HG03378 (cell line): ENCODE data around the gene OAT.

Experiments used
- ATAC-seq: cut with Tn5 transposase; IDR thresholded peaks from one replicate; pipeline ENCODE4 v1.9.1; 2021; ENCODE audit warnings: mild to moderate bottlenecking, moderate library complexity; ENCODE audit not compliant: unreplicated experiment

The OAT gene

GRCh38 chr10:124356701-124357560 is 61.8 kb downstream of the OAT start:
- no peak for ATAC-seq

DNA sequence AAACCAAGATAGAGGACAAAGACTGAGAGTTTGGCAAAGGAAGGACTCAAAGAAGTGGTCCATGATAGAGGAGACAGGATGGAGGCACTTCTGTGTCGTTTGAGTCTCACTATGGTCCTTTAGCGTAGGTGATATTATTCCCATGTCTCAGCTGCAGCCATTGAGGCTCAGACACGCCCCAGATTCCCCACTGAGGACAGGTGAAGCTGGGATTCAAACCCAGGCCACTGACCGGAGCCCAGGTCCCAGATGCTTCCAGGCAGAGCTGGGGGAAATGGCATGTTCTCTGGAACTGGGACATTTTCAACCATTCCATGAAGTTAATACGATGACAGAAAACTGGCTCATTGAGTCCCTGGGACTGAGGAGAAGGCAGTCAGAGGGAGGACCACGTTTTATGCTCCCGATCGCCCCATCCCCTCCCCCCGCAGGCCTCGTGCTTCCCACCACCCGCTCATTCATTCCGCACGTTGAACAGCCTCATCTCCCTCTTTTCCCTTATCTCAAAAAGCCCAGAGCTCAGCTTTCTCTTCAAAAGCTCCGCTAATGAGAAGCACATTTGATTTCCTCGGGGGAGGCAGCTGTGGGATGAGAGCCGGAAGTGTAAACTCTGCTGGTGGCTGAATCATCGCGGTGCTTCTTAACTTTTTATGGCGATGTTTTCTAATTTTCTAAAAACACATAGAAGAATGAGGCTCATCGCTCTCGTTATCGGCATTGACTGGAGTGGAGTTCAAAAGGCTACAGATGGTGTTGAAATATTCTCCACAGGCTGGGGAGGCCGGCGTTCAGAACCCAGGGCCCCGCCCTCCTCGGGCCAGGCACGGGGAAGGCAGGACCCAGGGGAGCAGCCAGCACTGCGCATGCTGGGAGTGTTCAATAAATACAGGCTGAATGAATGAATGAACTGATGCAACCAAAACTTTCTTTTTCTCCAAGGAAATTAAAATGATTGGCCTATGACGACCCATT is 64.0 kb downstream of the OAT start:
- ATAC-seq, result no peak

DNA sequence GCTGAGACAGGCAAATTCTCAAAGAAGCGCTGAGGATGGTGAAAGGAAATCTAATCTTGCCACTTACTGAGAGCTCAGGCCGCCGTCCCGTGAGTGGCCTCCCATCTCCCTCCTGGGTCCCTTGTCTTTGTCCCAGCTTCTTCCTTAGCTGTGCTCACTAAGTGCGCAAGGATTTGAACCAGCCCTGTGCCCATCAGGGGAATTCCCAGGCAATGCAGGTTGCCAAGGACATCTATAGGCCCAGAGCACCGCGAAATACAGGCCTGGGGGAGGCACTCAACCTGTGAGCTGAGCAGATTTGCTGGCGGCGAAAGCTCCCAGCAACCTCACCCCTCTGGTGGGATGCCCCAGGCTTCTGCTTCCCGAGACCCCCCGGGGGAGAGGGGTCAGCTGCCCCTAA is 64.8 kb downstream of the OAT start:
- no peak for ATAC-seq

DNA sequence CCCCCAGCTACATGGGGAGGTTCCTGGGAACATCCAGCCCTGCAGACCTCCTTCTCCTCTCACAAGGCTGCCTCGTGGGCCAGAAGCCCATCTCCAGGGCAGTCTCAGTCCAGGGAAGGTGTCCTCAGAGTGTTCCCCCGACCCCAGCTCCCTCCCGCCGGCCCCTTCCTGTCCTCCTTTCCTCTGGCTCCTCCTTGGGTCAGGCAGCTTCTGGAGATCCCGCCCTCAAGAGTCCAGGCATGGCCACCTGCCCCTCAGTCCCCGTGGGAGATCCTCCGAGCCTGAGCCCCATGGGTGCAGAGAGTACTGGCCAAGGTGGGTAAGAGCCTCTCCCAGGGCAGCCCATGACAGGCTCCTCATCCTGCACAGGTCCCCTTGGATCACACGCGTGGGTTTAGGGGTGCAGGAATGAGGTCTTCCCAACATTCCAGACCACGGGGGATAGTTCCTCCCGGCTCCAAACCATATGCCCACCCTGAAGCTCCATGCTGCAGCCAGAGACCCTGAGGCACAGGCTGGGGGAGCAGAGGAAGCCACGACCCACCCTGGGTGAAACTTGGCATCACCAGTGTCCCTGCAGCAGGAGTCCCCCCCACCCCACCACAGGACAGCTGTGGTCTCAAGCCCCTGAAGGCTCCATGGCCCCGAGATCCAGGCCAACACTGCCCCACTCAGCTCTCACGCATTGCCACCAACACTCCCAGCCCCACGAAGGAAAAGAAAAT is 65.5 kb downstream of the OAT start:
- ATAC-seq, result no peak

- ATAC-seq, result no peak
Measured at GRCh38 chr10:124351481-124352220, 67.1 kb downstream of the OAT start.

DNA sequence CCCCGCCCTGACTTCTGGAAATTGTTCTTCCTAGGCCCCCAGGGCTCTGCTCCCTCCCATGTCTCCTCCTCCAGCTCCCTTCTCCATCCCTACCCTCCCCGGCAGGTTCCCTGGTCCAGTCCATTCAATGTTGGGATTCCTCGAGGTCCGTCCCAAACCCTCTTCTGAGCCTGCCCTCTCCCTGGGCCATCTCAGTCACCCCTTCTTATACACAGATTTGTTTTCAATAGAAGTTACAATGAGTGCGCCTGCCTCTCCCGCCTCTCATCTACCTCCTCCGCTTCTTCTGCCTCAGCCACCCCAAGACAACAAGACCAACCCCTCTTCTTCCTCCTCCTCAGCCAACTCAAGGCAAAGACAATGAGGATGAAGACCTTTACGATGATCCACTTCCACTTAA is 67.9 kb downstream of the OAT start:
- ATAC-seq, result no peak

- no peak for ATAC-seq
Measured at GRCh38 chr10:124349996-124350280, 68.8 kb downstream of the OAT start.

DNA sequence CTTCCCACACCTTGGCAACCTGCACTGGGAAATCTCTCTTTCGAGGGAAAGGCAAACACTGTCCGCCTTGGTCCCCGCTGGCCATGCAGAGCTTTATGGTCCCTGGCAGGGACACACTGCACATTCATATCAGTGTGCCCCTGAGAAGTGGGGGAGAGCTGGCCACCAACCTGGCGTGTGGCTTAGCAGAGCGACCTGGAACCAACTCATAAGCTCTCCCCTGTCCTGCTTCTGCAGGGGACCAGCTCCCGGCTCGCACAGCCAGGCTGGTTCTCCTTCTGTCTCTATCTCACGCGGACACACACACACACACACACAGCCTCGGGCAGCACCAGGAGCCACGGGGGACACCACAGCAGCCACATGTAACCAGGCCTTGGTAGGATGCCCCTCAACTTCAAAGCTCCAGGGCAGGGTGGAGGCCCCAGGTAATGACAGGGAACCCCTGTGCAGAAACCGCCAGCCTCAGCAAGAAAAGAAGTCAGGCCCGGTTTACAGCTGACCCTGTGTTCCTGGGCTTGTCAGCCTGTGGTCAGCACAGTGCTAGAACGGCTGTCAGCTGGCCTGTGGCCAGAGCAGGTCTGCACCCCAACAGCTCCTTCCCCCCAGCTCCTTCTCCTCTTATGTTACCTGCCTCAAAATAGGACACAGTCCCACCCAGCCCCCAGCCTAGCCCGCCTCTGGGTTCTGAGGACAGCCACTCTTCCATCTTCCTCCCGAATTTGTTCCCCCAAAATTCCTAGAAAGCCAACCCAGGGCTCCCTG is 69.3 kb downstream of the OAT start:
- ATAC-seq, result no peak

GRCh38 chr10:124348801-124349200 is 69.9 kb downstream of the OAT start:
- no peak for ATAC-seq

DNA sequence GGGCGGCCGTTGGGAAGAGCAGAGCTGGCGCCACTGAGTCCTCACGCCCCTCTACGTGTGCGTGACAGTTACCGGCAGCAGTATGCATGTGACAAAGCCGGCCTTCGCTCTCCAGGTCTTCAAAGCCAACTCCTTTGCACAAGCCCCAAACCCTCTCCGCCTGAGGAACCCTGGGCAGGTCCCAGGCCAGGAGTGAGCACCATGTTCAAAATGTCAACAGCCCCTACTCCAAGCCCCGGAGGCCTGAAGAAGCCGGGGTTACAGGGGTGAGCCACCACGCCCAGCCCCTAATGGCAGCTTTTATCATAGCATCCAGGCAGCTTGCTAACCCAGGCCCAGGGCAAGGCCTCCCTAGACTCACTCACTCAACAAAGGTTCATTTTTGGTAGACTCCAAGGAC is 70.8 kb downstream of the OAT start:
- no peak for ATAC-seq
